Psoas muscle (tissue), 8 donors: ENCODE measurements around the gene PNPLA3. TPM values are rescaled to one million over a fixed set of nuclear protein-coding genes. Genes with fewer than 3 reads are reported as not detected.

ENCODE experiments used
- ATAC-seq, 4 donors: fragments of 200-7000 bp; cut with Tn5 transposase; one replicate each; pipeline ENCODE4 v1.9.1; 2020; ENCODE audit warnings: moderate library complexity in 3 of 4, mild to moderate bottlenecking in 2 of 4
- DNase-seq, 2 donors: peaks; one replicate each; pipeline ENCODE4 v3.0.0-alpha.2; 2020
- H3K27ac ChIP-seq: fragments of 200-600 bp; one replicate; pipeline ENCODE4 v1.8.0; 2022
- H3K27me3 ChIP-seq, 3 donors: fragments of 200-600 bp in 1 of 3; one replicate each; pipeline versions ENCODE4 v1.6.1 to v1.8.0; 2013 to 2022; ENCODE audit warnings: low read length in 2 of 3, mild to moderate bottlenecking in 2 of 3, moderate library complexity in 1 of 3; ENCODE audit not compliant: insufficient read depth in 3 of 3
- H3K36me3 ChIP-seq, 2 donors: fragments of 200-600 bp in 1 of 2; one replicate each; pipeline versions ENCODE4 v1.6.1 to v1.8.0; 2013 to 2022; ENCODE audit warnings: low read depth in 1 of 2, mild to moderate bottlenecking in 1 of 2, moderate library complexity in 1 of 2; ENCODE audit not compliant: insufficient read depth in 1 of 2
- H3K4me1 ChIP-seq: fragments of 200-600 bp; one replicate; pipeline ENCODE4 v1.8.0; 2022
- H3K4me3 ChIP-seq: fragments of 200-600 bp; one replicate; pipeline ENCODE4 v1.8.0; 2022; ENCODE audit warnings: mild to moderate bottlenecking
- H3K9me3 ChIP-seq: fragments of 200-600 bp; one replicate; pipeline ENCODE4 v1.8.0; 2022
- WGBS, 3 donors: extraction: QIAGEN DNeasy Blood & Tissue Kit; methylation state at CpG; one replicate each; pipeline versions ENCODE4 v1.1.6 to v1.1.7; 2013; 5-methylcytosine and 5-hydroxymethylcytosine counted together
- intact Hi-C, 2 donors: fragments of 100-400 bp; cut with DNase I; formaldehyde crosslinking; loops; one replicate each; pipeline versions ENCODE4 v1.11.0 to v1.14.2; 2022
- polyA plus RNA-seq, 3 donors: library from polyadenylated mRNA; stranded (reverse); fragments of 200-250 nt; gene quantifications; one replicate each; pipeline ENCODE4 v1.2.3, GENCODE V29; 2013
- total RNA-seq, 4 donors: library from RNA; stranded (reverse); fragmentation: NEBNext Ultra II Directional in 2 of 4; extraction: Animal tissue kit (Norgen Biotek cat#: 25700) in 2 of 4; gene quantifications; one replicate each; pipeline versions ENCODE4 v1.2.1 to v1.2.4, GENCODE V29; 2021 to 2023
- TF ChIP-seq, protein P1 (sequence below): fragments of 200-600 bp; IDR thresholded peaks from one replicate; pipeline ENCODE4 v1.8.0; 2022; ENCODE audit warnings: antibody characterized with exemption
- donor health status: healthy with polysubstance abuse.
- donor health status: DM: no; HTN: no; CAD: no; lungs with moderate emphysema.
- donor health status: Bipolar disorder and iron deficiency.
- donor health status: healthy.
- donor health status: DM: yes; HTN: yes; CAD: no.
- donor health status: DM: no; HTN: no; CAD: no.
- donor health status: DM: no; HTN: no; CAD: no.
- donor health status: DM: yes; HTN: yes; CAD: no.

Gene PNPLA3
- total and polyA plus RNA-seq, 7 donors: 0.29 to 3.3 (median 0.61) TPM; not detected in 1

DNA sequence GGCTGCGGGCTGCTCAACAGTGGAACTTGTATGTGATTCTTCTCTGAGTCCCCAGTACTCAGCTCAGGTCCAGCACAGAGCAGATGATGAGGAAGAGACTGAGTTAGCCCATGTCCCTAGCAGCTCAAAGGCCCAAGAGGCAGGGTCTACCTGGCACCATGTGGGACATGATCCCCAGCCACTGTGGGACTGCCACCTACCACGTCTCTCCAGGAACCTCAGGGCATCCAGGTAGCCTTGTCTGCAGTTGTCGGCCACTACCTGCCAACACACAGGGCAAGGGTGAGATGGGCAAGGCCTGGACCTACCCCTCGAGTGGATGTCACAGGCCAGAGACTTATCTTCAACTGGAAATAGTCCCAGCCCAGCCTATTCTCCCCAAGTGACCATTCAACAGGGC lies 36.2 kb upstream of the PNPLA3 start:
- no peaks in the 10 kb centered on the region for H3K9me3 ChIP-seq
- no peak overlapping the region for H3K4me3 ChIP-seq
- intact Hi-C loops: no loop called here
- no peak overlapping the region for H3K27ac ChIP-seq
- DNase-seq: peak in 1 of 2 donors; percentile 26
- no peaks in the 10 kb centered on the region for H3K4me1 ChIP-seq
- 70 to 77% (median 70%) methylated on average over 4 of the region's 4 CpGs for WGBS, 3 donors
- H3K36me3 ChIP-seq: no peaks in the 10 kb centered on the region
- TF ChIP-seq, protein P1, sequence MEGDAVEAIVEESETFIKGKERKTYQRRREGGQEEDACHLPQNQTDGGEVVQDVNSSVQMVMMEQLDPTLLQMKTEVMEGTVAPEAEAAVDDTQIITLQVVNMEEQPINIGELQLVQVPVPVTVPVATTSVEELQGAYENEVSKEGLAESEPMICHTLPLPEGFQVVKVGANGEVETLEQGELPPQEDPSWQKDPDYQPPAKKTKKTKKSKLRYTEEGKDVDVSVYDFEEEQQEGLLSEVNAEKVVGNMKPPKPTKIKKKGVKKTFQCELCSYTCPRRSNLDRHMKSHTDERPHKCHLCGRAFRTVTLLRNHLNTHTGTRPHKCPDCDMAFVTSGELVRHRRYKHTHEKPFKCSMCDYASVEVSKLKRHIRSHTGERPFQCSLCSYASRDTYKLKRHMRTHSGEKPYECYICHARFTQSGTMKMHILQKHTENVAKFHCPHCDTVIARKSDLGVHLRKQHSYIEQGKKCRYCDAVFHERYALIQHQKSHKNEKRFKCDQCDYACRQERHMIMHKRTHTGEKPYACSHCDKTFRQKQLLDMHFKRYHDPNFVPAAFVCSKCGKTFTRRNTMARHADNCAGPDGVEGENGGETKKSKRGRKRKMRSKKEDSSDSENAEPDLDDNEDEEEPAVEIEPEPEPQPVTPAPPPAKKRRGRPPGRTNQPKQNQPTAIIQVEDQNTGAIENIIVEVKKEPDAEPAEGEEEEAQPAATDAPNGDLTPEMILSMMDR: no peak
- peaks cover 4 to 60% (median 17%) of the 10 kb centered on the region in 3 donors for H3K27me3 ChIP-seq
- ATAC-seq: no peak

DNA sequence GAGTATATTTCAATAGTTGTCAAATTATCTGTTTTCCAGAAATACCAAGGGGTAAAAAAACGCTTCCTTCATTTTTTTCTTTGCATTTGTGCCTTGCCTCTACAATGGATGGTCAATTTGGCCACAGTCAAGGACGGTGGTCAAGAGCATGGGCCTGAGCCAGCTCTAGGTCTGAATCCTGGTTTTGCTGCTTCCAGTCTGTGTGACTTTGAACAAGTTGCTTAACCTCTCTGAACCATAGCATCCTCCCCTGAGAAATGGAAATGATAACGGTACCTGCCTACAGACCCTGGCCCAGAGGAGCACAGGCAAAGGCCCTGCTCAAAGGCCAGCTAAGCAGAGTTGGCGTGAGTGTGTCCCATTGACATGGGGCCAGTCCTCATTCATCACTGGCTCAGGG lies 34.9 kb upstream of the PNPLA3 start:
- peaks cover 4 to 73% (median 17%) of the 10 kb centered on the region in 3 donors for H3K27me3 ChIP-seq
- DNase-seq (no peak), ATAC-seq (no peak)
- H3K4me1 ChIP-seq: no peaks in the 10 kb centered on the region
- TF ChIP-seq, protein P1: no peak
- intact Hi-C loops: no loop called here
- H3K4me3 ChIP-seq: no peak overlapping the region
- no peak overlapping the region for H3K27ac ChIP-seq
- no peaks in the 10 kb centered on the region for H3K36me3 ChIP-seq
- WGBS, 3 donors: 66 to 76% (median 69%) methylated on average over 4 of the region's 4 CpGs
- H3K9me3 ChIP-seq: no peaks in the 10 kb centered on the region

DNA sequence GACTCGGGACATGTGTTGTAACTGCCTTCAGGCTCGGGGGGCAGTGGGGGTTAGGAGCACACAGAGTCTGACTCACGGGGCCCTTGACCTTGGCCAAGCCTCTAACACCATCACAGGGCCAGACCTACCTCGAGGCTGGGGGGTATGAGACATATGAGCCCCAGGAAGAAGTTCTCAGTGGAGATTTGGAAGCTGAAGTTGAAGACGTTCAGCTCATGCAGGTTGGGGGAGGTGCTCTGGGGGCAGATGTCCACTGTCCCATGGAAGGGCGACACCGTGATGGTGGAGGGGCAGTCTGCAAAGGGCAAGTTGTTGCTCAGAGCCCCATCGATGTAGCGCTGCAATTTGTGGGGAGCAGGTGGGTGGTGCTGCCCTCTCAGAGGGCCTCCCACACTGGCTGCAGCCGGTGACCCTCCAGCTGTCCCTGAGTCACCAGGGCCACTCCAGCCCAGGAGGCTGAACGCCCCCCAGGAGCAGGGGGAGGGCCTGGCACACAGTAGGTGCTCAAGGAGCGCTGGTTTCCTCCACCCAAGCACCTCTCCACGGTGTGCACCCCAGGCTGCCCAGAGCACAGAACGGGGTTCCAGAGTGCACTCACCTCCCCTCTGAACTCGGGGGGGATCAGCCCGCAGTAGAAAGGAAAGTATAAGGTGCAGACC lies 34.3 kb upstream of the PNPLA3 start:
- 62 to 72% (median 66%) methylated on average over 14 to 16 of the region's 16 CpGs for WGBS, 3 donors
- intact Hi-C loops: no loop called here
- DNase-seq: peak in 1 of 2 donors; percentile 38

DNA sequence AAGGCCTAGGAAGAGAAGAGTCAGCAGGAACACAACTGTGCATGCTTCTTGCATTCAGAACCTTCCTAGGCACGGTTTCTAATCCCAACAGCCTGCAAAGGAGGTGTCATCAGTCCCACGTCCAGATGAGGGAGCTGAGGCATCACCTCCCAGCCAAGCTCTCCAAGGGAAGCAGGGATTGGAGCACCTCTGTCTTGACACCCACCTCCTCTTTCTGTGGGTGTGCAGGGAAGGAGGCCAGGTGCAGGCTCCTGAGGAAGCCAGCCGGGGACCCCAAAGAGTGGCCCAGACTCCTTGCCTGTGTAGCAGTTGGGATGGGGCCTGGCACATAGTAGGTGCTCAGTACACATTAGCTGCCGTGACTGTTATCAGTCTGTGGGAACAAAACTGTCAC lies 33.7 kb upstream of the PNPLA3 start:
- WGBS, 3 donors: 40 to 51% (median 46%) methylated on average over 4 of the region's 4 CpGs
- TF ChIP-seq, protein P1: no peak
- Histone ChIP-seq H3K27ac (no peak overlapping the region), H3K4me1 (no peaks in the 10 kb centered on the region), H3K9me3 (no peaks in the 10 kb centered on the region), H3K4me3 (no peak overlapping the region), H3K36me3 (no peaks in the 10 kb centered on the region), H3K27me3 (peaks cover 4 to 78% (median 17%) of the 10 kb centered on the region in 3 donors)
- no peak for ATAC-seq
- intact Hi-C loops: no loop called here
- peak in 1 of 2 donors; percentile 2 for DNase-seq

More for the DNA sequence above, 34.3 kb upstream of the PNPLA3 start:
- peaks cover 4 to 78% (median 17%) of the 10 kb centered on the region in 3 donors for H3K27me3 ChIP-seq
- no peaks in the 10 kb centered on the region for H3K36me3 ChIP-seq
- H3K9me3 ChIP-seq: no peaks in the 10 kb centered on the region
- H3K27ac ChIP-seq: no peak overlapping the region
- H3K4me3 ChIP-seq: no peak overlapping the region
- TF ChIP-seq, protein P1: no peak
- no peaks in the 10 kb centered on the region for H3K4me1 ChIP-seq
- no peak for ATAC-seq

DNA sequence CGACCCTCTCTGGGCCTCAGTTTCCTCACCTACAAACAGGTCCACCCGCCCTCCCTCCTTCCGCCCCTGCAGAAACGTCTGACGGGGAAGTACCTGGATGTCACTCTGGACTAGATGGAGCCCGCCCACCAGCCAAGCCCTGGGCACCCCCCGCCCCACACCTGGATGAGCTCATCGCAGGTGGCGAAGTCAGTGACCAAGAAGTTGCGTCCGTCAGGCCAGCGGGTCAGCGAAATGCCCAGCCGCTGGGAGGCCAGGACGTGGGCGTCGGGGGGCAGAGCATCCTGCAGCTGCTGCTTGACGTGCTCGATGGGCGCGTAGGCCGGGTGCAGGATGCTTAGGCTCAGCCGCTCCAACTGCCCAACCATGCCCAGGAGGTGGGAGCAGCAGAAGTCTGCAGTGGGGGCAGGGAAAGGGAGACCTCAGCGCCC lies 32.7 kb upstream of the PNPLA3 start:
- H3K4me3 ChIP-seq: no peak overlapping the region
- intact Hi-C loops: no loop called here
- TF ChIP-seq, protein P1: no peak
- no peak overlapping the region for H3K27ac ChIP-seq
- peak in 1 of 4 donors; percentile 14 for ATAC-seq
- peak in 1 of 2 donors; percentile 44 for DNase-seq
- H3K9me3 ChIP-seq: no peaks in the 10 kb centered on the region
- peaks cover 4 to 76% (median 17%) of the 10 kb centered on the region in 3 donors for H3K27me3 ChIP-seq
- no peaks in the 10 kb centered on the region for H3K36me3 ChIP-seq
- 12 to 18% (median 13%) methylated on average over 23 to 24 of the region's 24 CpGs for WGBS, 3 donors
- no peaks in the 10 kb centered on the region for H3K4me1 ChIP-seq
